Hepatocyte (in vitro differentiated cells): ENCODE results near the gene IRX2. TPM values are rescaled to one million over a fixed set of nuclear protein-coding genes. Genes with fewer than 3 reads are reported as not detected.

ENCODE experiments used
- DNase-seq: peaks from one replicate; pipeline ENCODE4 v3.0.0-alpha.2; 2016; ENCODE audit warnings: low spot score
- H2AFZ ChIP-seq: fragments of 200-600 bp; sonication (generic); 2 replicates; pipeline ENCODE4 v1.6.0; 2016; ENCODE audit warnings: antibody characterized with exemption, mild to moderate bottlenecking
- H3K27ac ChIP-seq: fragments of 200-600 bp; sonication (generic); 2 replicates; pipeline ENCODE4 v1.5.1; 2016; ENCODE audit warnings: mild to moderate bottlenecking
- H3K27me3 ChIP-seq: fragments of 200-600 bp; sonication (generic); 2 replicates; pipeline ENCODE4 v1.6.1; 2016
- H3K36me3 ChIP-seq: fragments of 200-600 bp; sonication (generic); replicated peaks from 2 replicates; pipeline ENCODE4 v1.5.1; 2016; ENCODE audit warnings: low read depth; ENCODE audit not compliant: insufficient read depth
- H3K4me1 ChIP-seq: fragments of 200-600 bp; sonication (generic); 2 replicates; pipeline ENCODE4 v1.5.1; 2016; ENCODE audit warnings: mild to moderate bottlenecking, moderate library complexity; ENCODE audit not compliant: insufficient read depth
- H3K4me2 ChIP-seq: fragments of 200-600 bp; sonication (generic); 2 replicates; pipeline ENCODE4 v1.6.0; 2016
- H3K4me3 ChIP-seq: fragments of 200-600 bp; sonication (generic); 2 replicates; pipeline ENCODE4 v1.5.1; 2016; ENCODE audit warnings: mild to moderate bottlenecking
- H3K79me2 ChIP-seq: fragments of 200-600 bp; sonication (generic); 2 replicates; pipeline ENCODE4 v1.6.0; 2017; ENCODE audit warnings: mild to moderate bottlenecking
- H3K9me2 ChIP-seq: fragments of 200-600 bp; sonication (generic); replicated peaks from 2 replicates; pipeline ENCODE4 v1.6.0; 2017; ENCODE audit warnings: mild to moderate bottlenecking; ENCODE audit not compliant: insufficient read depth
- H3K9me3 ChIP-seq: fragments of 200-600 bp; sonication (generic); 2 replicates; pipeline ENCODE4 v1.5.1; 2016; ENCODE audit warnings: low read depth, mild to moderate bottlenecking
- H4K20me1 ChIP-seq: fragments of 200-600 bp; sonication (generic); 2 replicates; pipeline ENCODE4 v1.6.0; 2016; ENCODE audit warnings: mild to moderate bottlenecking; ENCODE audit not compliant: insufficient read depth, poor library complexity, severe bottlenecking
- CTCF ChIP-seq: fragments of 200-600 bp; sonication (generic); IDR thresholded peaks from 2 replicates; pipeline ENCODE4 v1.5.1; 2016; ENCODE audit warnings: antibody characterized with exemption, mild to moderate bottlenecking; ENCODE audit not compliant: poor library complexity
- EZH2 ChIP-seq: fragments of 200-600 bp; sonication (generic); IDR thresholded peaks from 2 replicates; pipeline ENCODE4 v1.6.1; 2016; ENCODE audit warnings: antibody characterized with exemption, mild to moderate bottlenecking, borderline replicate concordance
- EZH2phosphoT487 ChIP-seq: fragments of 200-600 bp; sonication (generic); IDR thresholded peaks from one replicate; pipeline ENCODE4 v1.6.1; 2018; ENCODE audit warnings: antibody characterized with exemption, mild to moderate bottlenecking, low read depth, moderate library complexity; ENCODE audit not compliant: unreplicated experiment, severe bottlenecking
- WGBS: methylation state at CpG from one replicate; pipeline ENCODE4 v1.1.6; 2016; ENCODE audit warnings: low lambda C conversion rate; ENCODE audit errors: missing lambda C conversion rate; 5-methylcytosine and 5-hydroxymethylcytosine counted together
- polyA plus RNA-seq: library from polyadenylated mRNA; unstranded; fragments of >200 nt; fragmentation: Nextera tagmentation; extraction: Ambion mirVana; gene quantifications from 2 replicates; pipeline ENCODE4 v1.2.1, GENCODE V29; 2016
- total RNA-seq: library from RNA; depleted of rRNA; stranded (reverse); fragments of >200 nt; gene quantifications from 2 replicates; pipeline ENCODE4 v1.2.3, GENCODE V29; 2014

The IRX2 gene
- total and polyA plus RNA-seq, 2 experiments from 2014 or later, result 6.0 to 7.8 TPM

DNA sequence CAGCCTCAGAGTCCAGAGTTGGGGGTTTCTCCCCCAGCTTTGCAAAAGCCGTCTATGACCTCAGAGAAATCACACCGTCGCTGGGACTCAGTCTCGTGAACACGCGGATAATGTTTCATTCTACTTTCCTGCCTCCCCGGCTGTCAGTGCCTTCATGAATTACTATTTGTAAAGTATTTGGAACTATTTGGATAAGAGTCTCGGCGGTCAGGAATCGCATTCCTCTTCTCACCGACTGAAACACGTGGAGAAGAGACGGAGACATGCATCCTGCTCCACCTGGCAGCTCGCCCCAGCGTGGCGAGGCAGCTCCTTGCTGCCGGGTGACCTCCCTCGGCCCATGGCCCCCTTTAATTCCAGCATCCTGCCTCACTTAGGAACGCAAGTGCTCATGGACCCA, 23.9 kb downstream of the IRX2 start:
- no peak overlapping the region for H3K4me3 ChIP-seq
- peaks cover 17% of the 10 kb centered on the region for H3K27me3 ChIP-seq
- H3K36me3 ChIP-seq, result no peaks in the 10 kb centered on the region
- 70% methylated on average over 19 of the region's 19 CpGs for WGBS
- H3K4me2 ChIP-seq, result no peak overlapping the region
- no peaks in the 10 kb centered on the region for H4K20me1 ChIP-seq
- no peaks in the 10 kb centered on the region for H3K79me2 ChIP-seq
- H3K9me2 ChIP-seq, result no peaks in the 10 kb centered on the region
- DNase-seq, result no peak
- no peak overlapping the region for H2AFZ ChIP-seq
- no peaks in the 10 kb centered on the region for H3K4me1 ChIP-seq
- no peak overlapping the region for H3K27ac ChIP-seq
- TF ChIP-seq EZH2phosphoT487, result no peak
- no peak for TF ChIP-seq CTCF
- TF ChIP-seq EZH2, result no peak
- no peaks in the 10 kb centered on the region for H3K9me3 ChIP-seq

DNA sequence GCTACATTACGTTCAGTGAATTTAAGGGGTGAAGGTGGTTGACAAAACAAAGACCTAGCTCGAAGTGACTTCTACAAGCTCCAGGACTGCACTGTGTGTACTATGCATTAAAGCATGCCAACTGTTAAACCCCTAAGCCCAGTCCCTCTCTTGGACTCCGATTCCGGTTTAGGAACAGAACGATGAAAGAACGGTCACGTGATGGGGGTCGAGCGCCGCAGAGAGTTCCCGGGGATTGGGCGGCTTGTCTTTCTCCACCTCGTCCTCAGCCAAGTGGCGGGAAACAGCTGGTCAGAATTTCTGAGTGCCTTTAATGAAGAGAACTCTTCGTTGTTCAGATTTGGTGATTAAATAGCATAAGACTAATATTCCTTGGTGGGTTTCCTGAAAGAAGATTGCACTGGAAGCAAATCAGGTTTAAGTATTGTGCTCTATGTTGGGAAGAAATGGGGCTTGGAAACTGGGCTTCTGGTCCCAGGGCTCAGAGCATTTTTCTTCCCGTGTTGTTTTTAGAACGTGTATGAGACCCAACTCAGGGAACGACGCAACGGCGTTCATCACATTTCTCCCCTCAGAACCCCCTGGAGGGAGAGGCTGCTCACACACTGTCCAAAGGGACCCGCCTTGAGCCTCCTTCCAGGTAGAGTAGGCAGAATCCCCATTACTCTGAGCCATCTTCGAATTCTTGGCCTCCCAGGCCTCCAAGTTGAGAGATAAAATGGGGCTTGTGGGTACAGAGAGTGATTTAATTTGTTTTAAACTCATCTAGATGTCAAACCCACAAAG, 25.3 kb downstream of the IRX2 start:
- Histone ChIP-seq H3K4me2 (no peak overlapping the region), H3K27me3 (peaks cover 20% of the 10 kb centered on the region)

DNA sequence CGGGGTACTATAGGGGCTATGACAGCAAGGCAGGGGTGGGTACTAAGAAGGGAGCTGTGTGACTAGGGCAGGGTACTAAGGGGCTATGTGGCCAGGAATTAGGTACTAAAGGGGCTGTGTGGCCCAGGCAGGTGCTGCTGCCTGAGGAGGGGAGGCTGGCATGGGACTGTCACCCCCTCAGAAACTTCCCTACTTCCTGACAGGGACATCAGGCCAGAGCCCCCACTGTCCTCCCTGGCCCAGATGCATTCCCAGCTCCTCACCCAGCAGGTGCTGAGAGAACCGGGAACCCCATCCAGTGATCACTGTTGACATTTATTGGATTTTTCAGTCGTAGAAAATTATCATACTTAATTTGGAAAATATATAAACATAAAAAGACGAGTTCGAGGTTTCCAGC, 26.6 kb downstream of the IRX2 start:
- H3K4me1 ChIP-seq, result no peaks in the 10 kb centered on the region
- H3K27me3 ChIP-seq, result peaks cover 20% of the 10 kb centered on the region
- H3K79me2 ChIP-seq, result no peaks in the 10 kb centered on the region
- no peaks in the 10 kb centered on the region for H4K20me1 ChIP-seq
- no peaks in the 10 kb centered on the region for H3K36me3 ChIP-seq
- H3K9me3 ChIP-seq, result no peaks in the 10 kb centered on the region
- no peaks in the 10 kb centered on the region for H3K9me2 ChIP-seq
- TF ChIP-seq EZH2phosphoT487, result no peak
- TF ChIP-seq CTCF, result no peak
- no peak for TF ChIP-seq EZH2
- no peak overlapping the region for H3K4me2 ChIP-seq
- no peak overlapping the region for H2AFZ ChIP-seq
- 88% methylated on average over 5 of the region's 5 CpGs for WGBS
- DNase-seq, result no peak
- H3K27ac ChIP-seq, result no peak overlapping the region
- no peak overlapping the region for H3K4me3 ChIP-seq

More for the DNA sequence above, 25.3 kb downstream of the IRX2 start:
- Histone ChIP-seq H3K27ac (no peak overlapping the region), H3K79me2 (no peaks in the 10 kb centered on the region), H4K20me1 (no peaks in the 10 kb centered on the region), H3K4me3 (no peak overlapping the region), H3K4me1 (no peaks in the 10 kb centered on the region), H3K9me2 (no peaks in the 10 kb centered on the region), H3K36me3 (no peaks in the 10 kb centered on the region), H3K9me3 (no peaks in the 10 kb centered on the region), H2AFZ (no peak overlapping the region)
- DNase-seq, result no peak
- TF ChIP-seq CTCF (no peak), EZH2phosphoT487 (no peak), EZH2 (no peak)
- 91% methylated on average over 23 of the region's 23 CpGs for WGBS
